IMR-90 (cell line): ENCODE measurements around the gene SMIM14. TPM values are rescaled to one million over a fixed set of nuclear protein-coding genes. Genes with fewer than 3 reads are reported as not detected.

ENCODE experiments used
- ATAC-seq: fragments of 200-7000 bp; cut with Tn5 transposase; 2 replicates; pipeline ENCODE4 v1.9.1; 2020; ENCODE audit warnings: low read depth, mild to moderate bottlenecking, moderate library complexity
- BruUV-seq: library from RNA; stranded (reverse); fragments of 400-500 nt; replicated peaks from 2 replicates; lab custom pipeline; 2021; lab: Mats Ljungman, UMichigan
- CTCF ChIA-PET: fragments of 300-600 bp; formaldehyde crosslinking; extraction: SDS; loops from one replicate; lab custom pipeline; 2021; ENCODE audit warnings: antibody characterized with exemption; lab: Yijun Ruan, JAX
- POLR2A ChIA-PET: fragments of 300-600 bp; sonication (Branson Sonifier 250); formaldehyde crosslinking; loops from one replicate; lab custom pipeline; 2022; ENCODE audit warnings: antibody characterized with exemption; ENCODE audit not compliant: unreplicated experiment; lab: Charles Lee
- DNase-seq: peaks from one replicate; pipeline ENCODE4 v3.0.0; 2013
- H2AFZ ChIP-seq: replicated peaks from 2 replicates; pipeline ENCODE3; 2013; ENCODE audit warnings: low read length, mild to moderate bottlenecking; ENCODE audit not compliant: poor library complexity
- H2AK5ac ChIP-seq: 2 replicates; pipeline ENCODE4 v1.6.1; 2013; ENCODE audit warnings: low read depth, low read length, inconsistent platforms
- H2AK9ac ChIP-seq: replicated peaks from 2 replicates; pipeline ENCODE3; 2013; ENCODE audit warnings: mild to moderate bottlenecking, low read depth, low read length, moderate library complexity; ENCODE audit not compliant: poor library complexity
- H2BK120ac ChIP-seq: 2 replicates; pipeline ENCODE4 v1.6.1; 2013; ENCODE audit warnings: low read depth, low read length, inconsistent platforms
- H2BK15ac ChIP-seq: 3 replicates; pipeline ENCODE4 v1.6.1; 2013; ENCODE audit warnings: low read depth, low read length, inconsistent platforms
- H2BK20ac ChIP-seq: 2 replicates; pipeline ENCODE4 v1.6.1; 2013; ENCODE audit warnings: low read depth, mild to moderate bottlenecking, inconsistent platforms, low read length, moderate library complexity
- H2BK5ac ChIP-seq: 2 replicates; pipeline ENCODE4 v1.6.1; 2013; ENCODE audit warnings: mild to moderate bottlenecking, low read depth, low read length, inconsistent platforms; ENCODE audit not compliant: poor library complexity, severe bottlenecking
- H3K14ac ChIP-seq: replicated peaks from 2 replicates; pipeline ENCODE4 v1.6.1; 2013; ENCODE audit warnings: low read depth, low read length, inconsistent platforms
- H3K18ac ChIP-seq: 2 replicates; pipeline ENCODE4 v1.6.1; 2013; ENCODE audit warnings: low read depth, low read length, control low read depth
- H3K23ac ChIP-seq: 2 replicates; pipeline ENCODE4 v1.6.1; 2013; ENCODE audit warnings: low read depth, low read length, inconsistent platforms
- H3K27ac ChIP-seq: 2 replicates; pipeline ENCODE4 v1.5.1; 2013; ENCODE audit warnings: mild to moderate bottlenecking, control low read depth, low read length; ENCODE audit not compliant: insufficient read depth
- H3K27me3 ChIP-seq: 2 replicates; pipeline ENCODE4 v1.6.1; 2013; ENCODE audit warnings: low read length; ENCODE audit not compliant: control insufficient read depth, insufficient read depth
- H3K36me3 ChIP-seq: 2 replicates; pipeline ENCODE4 v1.6.1; 2013; ENCODE audit warnings: low read length, mixed read lengths; ENCODE audit not compliant: control insufficient read depth, insufficient read depth
- H3K4ac ChIP-seq: 2 replicates; pipeline ENCODE4 v1.6.1; 2013; ENCODE audit warnings: low read depth, low read length, inconsistent platforms
- H3K4me1 ChIP-seq: 2 replicates; pipeline ENCODE4 v1.6.1; 2013; ENCODE audit warnings: low read length, mixed read lengths; ENCODE audit not compliant: control insufficient read depth, insufficient read depth
- H3K4me2 ChIP-seq: 2 replicates; pipeline ENCODE4 v1.6.1; 2013; ENCODE audit warnings: low read depth, mild to moderate bottlenecking, control low read depth, low read length, moderate library complexity
- H3K4me3 ChIP-seq: 2 replicates; pipeline ENCODE4 v1.5.1; 2013; ENCODE audit warnings: low read depth, mild to moderate bottlenecking, control low read depth, low read length, moderate library complexity; ENCODE audit not compliant: insufficient read depth
- H3K56ac ChIP-seq: 2 replicates; pipeline ENCODE4 v1.6.1; 2013; ENCODE audit warnings: low read length, inconsistent platforms; ENCODE audit not compliant: insufficient read depth; ENCODE audit errors: extremely low read depth
- H3K79me1 ChIP-seq, 2 experiments: 2 replicates each; pipeline ENCODE4 v1.6.1; 2013; ENCODE audit warnings: low read length in 2 of 2, inconsistent platforms in 1 of 2, low read depth in 1 of 2
- H3K9ac ChIP-seq: 2 replicates; pipeline ENCODE4 v1.6.1; 2013; ENCODE audit warnings: low read depth, low read length, control low read depth
- H3K9me1 ChIP-seq: 2 replicates; pipeline ENCODE4 v1.6.1; 2013; ENCODE audit warnings: low read length, inconsistent platforms; ENCODE audit not compliant: insufficient read depth
- H3K9me3 ChIP-seq: 2 replicates; pipeline ENCODE4 v1.6.1; 2013; ENCODE audit warnings: low read length; ENCODE audit not compliant: control insufficient read depth, insufficient read depth
- H4K20me1 ChIP-seq: 2 replicates; pipeline ENCODE4 v1.6.1; 2013; ENCODE audit warnings: low read length, inconsistent platforms; ENCODE audit not compliant: insufficient read depth
- H4K5ac ChIP-seq: 2 replicates; pipeline ENCODE4 v1.6.1; 2013; ENCODE audit warnings: mild to moderate bottlenecking, low read depth, low read length, control low read depth
- H4K8ac ChIP-seq, 2 experiments: 2 replicates each; pipeline ENCODE4 v1.6.1; 2013; ENCODE audit warnings: low read depth in 2 of 2, low read length in 2 of 2, control low read depth in 1 of 2, inconsistent platforms in 1 of 2
- H4K91ac ChIP-seq: 2 replicates; pipeline ENCODE4 v1.6.1; 2013; ENCODE audit warnings: low read depth, low read length, inconsistent platforms; ENCODE audit not compliant: insufficient read depth
- BHLHE40 ChIP-seq: fragments of 150-350 bp; IDR thresholded peaks from 2 replicates; pipeline ENCODE4 v1.6.1; 2016; ENCODE audit warnings: mild to moderate bottlenecking, low read depth, low read length
- MXI1 ChIP-seq: IDR thresholded peaks from 2 replicates; pipeline ENCODE4 v1.6.1; 2012; ENCODE audit warnings: low read depth, mild to moderate bottlenecking, low read length, moderate library complexity, borderline replicate concordance
- RAD21 ChIP-seq: IDR thresholded peaks from 2 replicates; pipeline ENCODE4 v1.6.1; 2012; ENCODE audit warnings: low read length, improper control_type of control experiment
- SMC3 ChIP-seq: fragments of 150-350 bp; IDR thresholded peaks from 2 replicates; pipeline ENCODE4 v1.6.1; 2016; ENCODE audit warnings: low read depth, mild to moderate bottlenecking, antibody characterized with exemption, low read length, moderate library complexity
- WGBS, 2 experiments: methylation state at CpG; one replicate each; pipeline versions ENCODE4 v1.1.5 to v1.1.7; 2013; ENCODE audit warnings: missing lambda C conversion rate in 2 of 2; ENCODE audit not compliant: insufficient read length in 1 of 2; ENCODE audit errors: extremely low coverage in 2 of 2; 5-methylcytosine and 5-hydroxymethylcytosine counted together
- dilution Hi-C: fragments of 300-500 bp; cut with HindIII; formaldehyde crosslinking; loops from one replicate; pipeline ENCODE4 v1.14.3; 2018; ENCODE audit warnings: low sequenced_read_pairs; ENCODE audit not compliant: unreplicated experiment
- in situ Hi-C: fragments of 300-500 bp; cut with MboI; formaldehyde crosslinking; loops from 3 replicates; pipeline ENCODE4 v1.14.3; 2019; ENCODE audit warnings: low sequenced_read_pairs, inconsistent platforms, mixed read lengths
- intact Hi-C: fragments of 100-400 bp; cut with micrococcal nuclease; formaldehyde crosslinking; loops from 2 replicates; pipeline ENCODE4 v1.10.0; 2022
- polyA plus RNA-seq, 3 experiments: library from polyadenylated mRNA; depleted of rRNA; stranded (reverse); fragments of >200 nt; gene quantifications; 2 replicates each; pipeline ENCODE4 v1.2.3, GENCODE V29; 2012; ENCODE audit warnings: low replicate concordance in 1 of 3
- total RNA-seq: library from RNA; depleted of rRNA; stranded (reverse); fragments of >200 nt; gene quantifications from 2 replicates; pipeline ENCODE4 v1.2.3, GENCODE V29; 2012

SMIM14 gene
- total and polyA plus RNA-seq, 2 of the 4 experiments (the other 2 are of a cell fraction), result 15.6 to 20.9 TPM

- dilution Hi-C loops (no loop called here), intact Hi-C loops (loop anchor here (1.0 to 2.0 kb wide), 3 partner anchors 15 to 339 kb away; partner anchors contain the start of gene PDS5A), in situ Hi-C loops (loop anchor here (10.0 kb wide), 1 partner anchor 113 kb away; the partner anchor contains the start of gene UGDH)
- Histone ChIP-seq H3K9me3 (no peaks in the 10 kb centered on the region), H2BK15ac (peak overlapping the region; percentile 35; the same call in 1 of the 3 replicates), H3K23ac (peak overlapping the region; percentile 88), H4K20me1 (no peaks in the 10 kb centered on the region), H3K4me1 (no peaks in the 10 kb centered on the region; the same call in 1 of the 2 replicates), H3K56ac (peak overlapping the region; percentile 88), H3K36me3 (no peaks in the 10 kb centered on the region), H3K18ac (peak overlapping the region; percentile 87), H2BK120ac (peak overlapping the region; percentile 48), H2AK9ac (peak overlapping the region; percentile 32), H3K14ac (peak overlapping the region; percentile 95), H3K79me1 (peaks cover 2 to 34% of the 10 kb centered on the region in 2 experiments; a peak in 3 of 4 replicates), H3K4ac (peak overlapping the region; percentile 78), H2AFZ (peak overlapping the region; percentile 90), H3K27ac (peak overlapping the region; percentile 85), H4K8ac (peak overlapping the region; percentile 31 to 77), H2BK20ac (peak overlapping the region; percentile 5), H3K9me1 (no peaks in the 10 kb centered on the region), H3K27me3 (no peaks in the 10 kb centered on the region), H2BK5ac (peak overlapping the region; percentile 73), H4K91ac (peak overlapping the region; percentile 56), H2AK5ac (peak overlapping the region; percentile 51; the same call in 1 of the 2 replicates), H3K9ac (peak overlapping the region; percentile 98), H3K4me2 (peak overlapping the region; percentile 96), H4K5ac (peak overlapping the region; percentile 74; the same call in 1 of the 2 replicates), H3K4me3 (peak overlapping the region; percentile 87)
- BruUV-seq, result TSS peak; percentile 28
- CTCF ChIA-PET, result interaction anchor here (0.5 to 1.7 kb wide), 2 partner anchors 91 to 169 kb away, joined by 5 to 9 read pairs; no protein-coding TSS in a partner anchor
- POLR2A ChIA-PET, result interaction anchor here (0.5 to 0.6 kb wide), 3 partner anchors 55 to 307 kb away, joined by 3 to 7 read pairs (median 4); partner anchors contain the start of gene UBE2K
- peak; percentile 22 for TF ChIP-seq RAD21
- TF ChIP-seq SMC3, result no peak; the same call in 1 of the 2 replicates
- TF ChIP-seq BHLHE40, result no peak
- 0 out of 2 replicates have a peak, but pooled peaks have one; percentile 16 for TF ChIP-seq MXI1
- ATAC-seq (peak; percentile 42), DNase-seq (peak; percentile 69)
- WGBS, 2 experiments, result 0% methylated on average over 6 of the region's 29 CpGs; no CpG with 5 or more reads in 1 of the 2 experiments
Observed at GRCh38 chr4:39637586-39638353, 895 bp downstream of the SMIM14 start.
